ENCODE results near the gene ETV3. TPM values are rescaled to one million over a fixed set of nuclear protein-coding genes. Genes with fewer than 3 reads are reported as not detected.

The ETV3 gene
- total and polyA plus RNA-seq, 2 experiments from 2014 or later, result 5.2 to 10.6 TPM

- Histone ChIP-seq H3K27me3 (replicated peaks; ENCODE audit: insufficient read depth) (no peaks in the 10 kb centered on the region), H3K36me3 (ENCODE audit: low read depth) (no peaks in the 10 kb centered on the region), H3K9me2 (ENCODE audit: insufficient read depth) (no peaks in the 10 kb centered on the region), H4K20me1 (ENCODE audit: insufficient read depth) (no peaks in the 10 kb centered on the region), H3K4me3 (no peak overlapping the region), H2AFZ (peak overlapping the region; percentile 74), H3K4me2 (ENCODE audit: unreplicated experiment) (peak overlapping the region; percentile 85), H3K4me1 (ENCODE audit: insufficient read depth) (peaks cover 8% of the 10 kb centered on the region), H3K9ac (0 out of 2 replicates have a peak overlapping the region, but pooled peaks have one; percentile 16), H3K27ac (0 out of 2 replicates have a peak overlapping the region, but pooled peaks have one; percentile 14), H3K9me3 (ENCODE audit: low read depth) (no peaks in the 10 kb centered on the region), H3F3A (ENCODE audit: insufficient read depth) (0 out of 2 replicates have a peak, but pooled peaks cover 8% of the 10 kb centered on the region), H3K79me2 (ENCODE audit: insufficient read depth) (no peaks in the 10 kb centered on the region)
- TF ChIP-seq EZH2phosphoT487 (IDR thresholded peaks at IDR 0.05; ENCODE audit: insufficient read depth, low read depth) (no peak), EZH2 (IDR thresholded peaks at IDR 0.05; ENCODE audit: insufficient read depth, poor library complexity, severe bottlenecking) (no peak)
- in situ Hi-C loops (cut with MboI), result loop anchor here (10.0 kb wide), 1 partner anchor 64 kb away; no protein-coding TSS in a partner anchor
- DNase-seq, result no peak
- 64 to 65% methylated on average over 3 of the region's 3 CpGs for WGBS, 2 experiments (ENCODE audit: low coverage in 1 of 2, low lambda C conversion rate in 2 of 2, missing lambda C conversion rate in 2 of 2)
Measured at GRCh38 chr1:157090771-157091170, 47.4 kb downstream of the ETV3 start.

DNA sequence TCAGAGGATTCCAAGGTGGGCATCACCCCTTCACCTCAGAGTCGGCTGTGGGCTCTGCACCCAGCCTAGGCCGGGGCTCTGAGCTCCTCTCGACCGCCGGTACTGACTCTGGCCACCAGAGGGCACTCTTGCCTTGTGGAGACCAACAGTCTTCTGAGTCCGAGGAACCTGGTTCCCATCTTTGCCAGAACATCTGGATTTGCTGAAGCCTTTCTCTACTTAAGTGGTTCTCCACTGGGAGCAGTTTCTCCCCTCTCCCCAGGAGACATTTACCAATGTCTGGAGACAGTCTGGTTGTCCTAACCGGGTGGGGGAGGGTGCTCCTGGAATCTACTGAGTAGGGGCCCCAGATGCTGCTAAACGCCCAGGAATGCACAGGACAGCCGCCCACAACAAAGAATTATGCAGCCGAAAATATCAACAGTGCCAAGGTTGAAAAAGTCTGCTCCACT lies 48.0 kb downstream of the ETV3 start:
- H2AFZ ChIP-seq, result peak overlapping the region; percentile 74
- peak; percentile 92 for DNase-seq
- H3K27me3 ChIP-seq (replicated peaks; ENCODE audit: insufficient read depth), result no peaks in the 10 kb centered on the region
- no peaks in the 10 kb centered on the region for H3K9me2 ChIP-seq (ENCODE audit: insufficient read depth)
- peaks cover 8% of the 10 kb centered on the region for H3K4me1 ChIP-seq (ENCODE audit: insufficient read depth)
- peak overlapping the region; percentile 50 for H3K4me3 ChIP-seq
- no peaks in the 10 kb centered on the region for H3K9me3 ChIP-seq (ENCODE audit: low read depth)
- TF ChIP-seq EZH2phosphoT487 (IDR thresholded peaks at IDR 0.05; ENCODE audit: insufficient read depth, low read depth) (no peak), EZH2 (IDR thresholded peaks at IDR 0.05; ENCODE audit: insufficient read depth, poor library complexity, severe bottlenecking) (no peak)
- H3K4me2 ChIP-seq (ENCODE audit: unreplicated experiment), result peak overlapping the region; percentile 85
- H3K36me3 ChIP-seq (ENCODE audit: low read depth), result no peaks in the 10 kb centered on the region
- in situ Hi-C loops (cut with MboI), result loop anchor here (10.0 kb wide), 1 partner anchor 65 kb away; no protein-coding TSS in a partner anchor
- H3F3A ChIP-seq (ENCODE audit: insufficient read depth), result 0 out of 2 replicates have a peak, but pooled peaks cover 8% of the 10 kb centered on the region
- no peaks in the 10 kb centered on the region for H4K20me1 ChIP-seq (ENCODE audit: insufficient read depth)
- 0 out of 2 replicates have a peak overlapping the region, but pooled peaks have one; percentile 16 for H3K9ac ChIP-seq
- 1 to 2% methylated on average over 10 of the region's 10 CpGs for WGBS, 2 experiments (ENCODE audit: low coverage in 1 of 2, low lambda C conversion rate in 2 of 2, missing lambda C conversion rate in 2 of 2)
- H3K27ac ChIP-seq, result 0 out of 2 replicates have a peak overlapping the region, but pooled peaks have one; percentile 14
- no peaks in the 10 kb centered on the region for H3K79me2 ChIP-seq (ENCODE audit: insufficient read depth)

GRCh38 chr1:157089789-157090188 lies 48.4 kb downstream of the ETV3 start:
- Histone ChIP-seq H4K20me1 (ENCODE audit: insufficient read depth) (no peaks in the 10 kb centered on the region), H3K4me3 (no peak overlapping the region), H3K27ac (no peak overlapping the region), H3K4me2 (ENCODE audit: unreplicated experiment) (no peak overlapping the region), H3K9me2 (ENCODE audit: insufficient read depth) (no peaks in the 10 kb centered on the region), H2AFZ (no peak overlapping the region), H3K9ac (no peak overlapping the region), H3K27me3 (replicated peaks; ENCODE audit: insufficient read depth) (no peaks in the 10 kb centered on the region), H3K9me3 (ENCODE audit: low read depth) (no peaks in the 10 kb centered on the region), H3F3A (ENCODE audit: insufficient read depth) (0 out of 2 replicates have a peak, but pooled peaks cover 8% of the 10 kb centered on the region), H3K36me3 (ENCODE audit: low read depth) (no peaks in the 10 kb centered on the region), H3K79me2 (ENCODE audit: insufficient read depth) (no peaks in the 10 kb centered on the region), H3K4me1 (ENCODE audit: insufficient read depth) (peaks cover 8% of the 10 kb centered on the region)
- 69 to 71% methylated on average over 9 of the region's 9 CpGs for WGBS, 2 experiments (ENCODE audit: low coverage in 1 of 2, low lambda C conversion rate in 2 of 2, missing lambda C conversion rate in 2 of 2)
- in situ Hi-C loops (cut with MboI), result loop anchor here (10.0 kb wide), 1 partner anchor 65 kb away; no protein-coding TSS in a partner anchor
- TF ChIP-seq EZH2 (IDR thresholded peaks at IDR 0.05; ENCODE audit: insufficient read depth, poor library complexity, severe bottlenecking) (no peak), EZH2phosphoT487 (IDR thresholded peaks at IDR 0.05; ENCODE audit: insufficient read depth, low read depth) (no peak)
- DNase-seq, result no peak

DNA sequence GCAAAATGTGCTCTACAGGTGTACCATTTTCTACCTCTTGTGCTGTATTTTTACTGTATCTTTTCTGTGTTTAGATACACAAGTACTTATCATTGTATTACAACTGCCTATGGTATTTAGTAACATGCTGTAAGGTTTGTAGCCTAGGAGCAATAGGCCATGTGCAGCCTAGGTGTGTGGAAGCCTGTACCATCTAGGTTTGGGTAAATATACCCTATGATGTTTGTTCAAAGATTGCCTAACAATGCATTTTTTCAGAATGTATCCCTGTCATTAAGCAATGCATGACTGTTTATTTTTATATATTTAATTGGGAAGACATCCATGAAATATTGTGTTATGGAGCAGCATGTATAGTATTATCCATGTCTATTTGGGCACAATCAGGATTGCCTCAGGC lies 49.6 kb downstream of the ETV3 start:
- no peak for DNase-seq
- no peaks in the 10 kb centered on the region for H3K79me2 ChIP-seq (ENCODE audit: insufficient read depth)
- no peak overlapping the region for H3K9ac ChIP-seq
- H3K9me3 ChIP-seq (ENCODE audit: low read depth), result no peaks in the 10 kb centered on the region
- TF ChIP-seq EZH2phosphoT487 (IDR thresholded peaks at IDR 0.05; ENCODE audit: insufficient read depth, low read depth), result no peak
- no peak for TF ChIP-seq EZH2 (IDR thresholded peaks at IDR 0.05; ENCODE audit: insufficient read depth, poor library complexity, severe bottlenecking)
- H4K20me1 ChIP-seq (ENCODE audit: insufficient read depth), result no peaks in the 10 kb centered on the region
- no peak overlapping the region for H3K4me2 ChIP-seq (ENCODE audit: unreplicated experiment)
- no peaks in the 10 kb centered on the region for H3K36me3 ChIP-seq (ENCODE audit: low read depth)
- H3K9me2 ChIP-seq (ENCODE audit: insufficient read depth), result no peaks in the 10 kb centered on the region
- in situ Hi-C loops (cut with MboI), result no loop called here
- no peak overlapping the region for H3K27ac ChIP-seq
- H3K27me3 ChIP-seq (replicated peaks; ENCODE audit: insufficient read depth), result no peaks in the 10 kb centered on the region
- H3F3A ChIP-seq (ENCODE audit: insufficient read depth), result 0 out of 2 replicates have a peak, but pooled peaks cover 8% of the 10 kb centered on the region
- H3K4me3 ChIP-seq, result no peak overlapping the region
- peaks cover 8% of the 10 kb centered on the region for H3K4me1 ChIP-seq (ENCODE audit: insufficient read depth)
- no peak overlapping the region for H2AFZ ChIP-seq

All from GM23248 (cell line).